ENCODE results near the gene DPP8.

DNA sequence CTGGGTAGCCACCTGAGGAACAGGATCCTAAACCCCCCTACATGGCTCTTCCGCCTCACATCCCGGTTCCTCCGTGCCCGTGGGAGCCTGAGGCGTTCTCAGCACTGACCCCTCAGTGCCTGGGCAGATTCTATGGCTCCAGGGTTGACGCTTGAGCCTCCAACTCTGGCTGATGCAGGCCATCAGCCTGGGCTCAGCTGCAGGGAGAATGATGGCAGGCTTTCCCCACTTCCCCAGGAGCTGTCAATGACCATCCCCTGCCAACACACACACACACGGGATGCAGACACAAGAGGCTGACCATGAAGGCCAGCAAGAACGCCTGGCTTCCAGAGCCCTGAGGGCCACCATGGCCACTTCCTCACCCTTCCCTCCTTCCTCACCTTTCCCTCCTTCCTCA is 123.9 kb downstream of the DPP8 start:
- TF ChIP-seq, protein P1, sequence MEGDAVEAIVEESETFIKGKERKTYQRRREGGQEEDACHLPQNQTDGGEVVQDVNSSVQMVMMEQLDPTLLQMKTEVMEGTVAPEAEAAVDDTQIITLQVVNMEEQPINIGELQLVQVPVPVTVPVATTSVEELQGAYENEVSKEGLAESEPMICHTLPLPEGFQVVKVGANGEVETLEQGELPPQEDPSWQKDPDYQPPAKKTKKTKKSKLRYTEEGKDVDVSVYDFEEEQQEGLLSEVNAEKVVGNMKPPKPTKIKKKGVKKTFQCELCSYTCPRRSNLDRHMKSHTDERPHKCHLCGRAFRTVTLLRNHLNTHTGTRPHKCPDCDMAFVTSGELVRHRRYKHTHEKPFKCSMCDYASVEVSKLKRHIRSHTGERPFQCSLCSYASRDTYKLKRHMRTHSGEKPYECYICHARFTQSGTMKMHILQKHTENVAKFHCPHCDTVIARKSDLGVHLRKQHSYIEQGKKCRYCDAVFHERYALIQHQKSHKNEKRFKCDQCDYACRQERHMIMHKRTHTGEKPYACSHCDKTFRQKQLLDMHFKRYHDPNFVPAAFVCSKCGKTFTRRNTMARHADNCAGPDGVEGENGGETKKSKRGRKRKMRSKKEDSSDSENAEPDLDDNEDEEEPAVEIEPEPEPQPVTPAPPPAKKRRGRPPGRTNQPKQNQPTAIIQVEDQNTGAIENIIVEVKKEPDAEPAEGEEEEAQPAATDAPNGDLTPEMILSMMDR (IDR thresholded peaks at IDR 0.05), result no peak
- TF ChIP-seq POLR2A (IDR thresholded peaks at IDR 0.05), result no peak
